ENCODE data around the gene SULF2.

Gene SULF2

DNA sequence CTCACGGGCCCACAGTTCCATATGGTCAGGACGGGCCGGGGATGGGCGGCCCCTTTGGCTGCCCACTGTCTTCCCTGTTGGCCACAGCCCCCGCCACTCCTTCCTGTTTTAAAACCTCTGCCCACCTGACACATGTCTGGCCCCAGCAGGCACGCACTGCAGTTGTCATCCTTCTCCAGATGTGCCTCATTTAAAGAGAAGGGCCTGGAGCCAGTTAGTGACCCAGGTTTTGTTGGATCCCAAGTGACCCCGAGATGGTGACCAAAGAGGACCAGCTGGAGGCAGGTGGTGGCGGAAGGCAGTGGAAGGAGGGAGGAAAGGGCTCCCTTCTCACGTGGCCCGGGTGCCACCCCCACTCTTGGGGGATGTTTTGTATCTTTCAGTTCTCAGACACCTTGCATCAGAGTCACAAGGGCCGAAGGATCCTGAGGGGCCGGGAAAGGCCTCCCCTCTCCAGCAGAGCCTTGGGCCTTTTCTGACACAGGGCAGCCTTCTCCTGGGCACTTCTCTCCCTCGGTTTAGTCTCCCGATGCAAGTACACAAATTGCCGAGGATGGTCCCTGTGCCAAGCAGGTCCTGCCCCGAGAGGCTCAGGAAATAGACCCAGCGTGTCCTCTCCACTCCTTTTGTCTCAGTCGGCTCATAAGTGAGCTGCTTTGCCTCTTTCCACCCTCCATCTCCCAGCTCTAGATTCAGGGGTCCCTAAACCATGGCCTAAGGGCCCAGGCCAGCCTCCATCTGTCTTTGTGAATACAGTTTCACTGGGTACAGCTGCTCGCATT lies 117.6 kb downstream of the SULF2 start:
- TF ChIP-seq GATA2 (IDR thresholded peaks at IDR 0.05; ENCODE audit: low read depth, low read length): no peak
- TF ChIP-seq GATA3 (IDR thresholded peaks at IDR 0.05; ENCODE audit: low read depth, low read length): no peak

DNA sequence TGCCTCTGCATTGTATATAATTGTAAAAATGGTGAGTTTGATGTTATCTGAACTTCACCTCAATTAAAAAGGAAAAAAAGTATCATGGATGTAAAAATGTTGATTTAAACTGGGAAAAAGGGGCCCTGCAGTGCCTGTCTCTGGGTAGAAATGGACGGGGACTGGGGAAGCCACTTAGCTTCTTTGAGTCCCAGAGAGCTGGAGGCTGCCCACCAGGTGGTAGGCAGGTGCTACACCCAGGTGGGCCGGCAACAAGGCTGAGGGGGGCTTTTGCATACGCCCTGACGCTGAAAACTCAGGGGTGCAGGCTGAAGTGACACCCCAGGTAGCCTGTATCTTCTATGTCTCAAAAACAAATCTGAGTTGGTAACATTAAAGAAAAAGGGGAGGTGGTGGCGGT lies 118.2 kb downstream of the SULF2 start:
- TF ChIP-seq GATA2 (IDR thresholded peaks at IDR 0.05; ENCODE audit: low read depth, low read length) (no peak), GATA3 (IDR thresholded peaks at IDR 0.05; ENCODE audit: low read depth, low read length) (no peak)

- TF ChIP-seq GATA3 (IDR thresholded peaks at IDR 0.05; ENCODE audit: low read depth, low read length) (no peak), GATA2 (IDR thresholded peaks at IDR 0.05; ENCODE audit: low read depth, low read length) (no peak)
These were observed 119.0 kb downstream of the SULF2 start for GRCh38 chr20:47666304-47666703.

DNA sequence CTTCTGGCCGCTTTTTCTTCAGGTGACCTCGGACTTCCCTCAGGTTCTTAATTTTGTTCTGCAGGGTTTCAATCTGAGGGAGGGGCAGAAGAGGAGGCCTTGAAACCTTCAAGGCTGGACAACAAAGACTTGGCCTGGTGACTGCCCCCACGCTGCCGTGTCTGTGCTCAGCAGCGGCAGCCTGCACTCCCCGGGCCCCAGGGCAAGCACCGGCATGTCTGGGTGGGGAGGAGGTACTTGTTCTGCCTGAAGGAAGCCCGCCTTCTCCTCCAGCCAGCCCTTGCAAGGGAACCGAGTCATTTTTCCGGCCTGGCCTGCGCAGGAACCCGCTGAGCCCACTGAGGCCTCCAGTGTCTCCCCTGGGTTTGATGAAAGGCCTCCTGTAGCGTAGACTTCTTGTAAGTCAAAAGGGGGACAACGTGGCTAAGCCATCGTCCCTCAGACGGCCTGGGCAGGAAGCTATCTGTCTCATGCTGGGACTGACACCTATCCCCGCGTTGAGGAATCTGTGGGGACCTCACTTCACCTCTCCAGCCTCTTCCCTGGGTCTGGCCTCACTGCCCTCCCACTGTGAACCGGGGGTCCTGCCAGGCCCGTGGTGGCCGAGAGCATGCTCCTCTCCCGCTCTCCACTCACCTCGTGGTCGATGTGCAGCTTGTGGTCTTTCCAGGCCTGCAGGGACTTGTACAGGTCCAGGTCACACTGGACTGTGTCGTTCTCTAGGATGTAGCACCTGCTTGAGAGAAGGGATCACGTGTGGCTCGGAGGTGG lies 119.9 kb downstream of the SULF2 start:
- TF ChIP-seq GATA3 (IDR thresholded peaks at IDR 0.05; ENCODE audit: low read depth, low read length) (no peak), GATA2 (IDR thresholded peaks at IDR 0.05; ENCODE audit: low read depth, low read length) (no peak)

GRCh38 chr20:47664744-47665143 lies 120.5 kb downstream of the SULF2 start:
- TF ChIP-seq GATA2 (IDR thresholded peaks at IDR 0.05; ENCODE audit: low read depth, low read length): no peak
- TF ChIP-seq GATA3 (IDR thresholded peaks at IDR 0.05; ENCODE audit: low read depth, low read length): no peak

- TF ChIP-seq GATA3 (IDR thresholded peaks at IDR 0.05; ENCODE audit: low read depth, low read length) (no peak), GATA2 (IDR thresholded peaks at IDR 0.05; ENCODE audit: low read depth, low read length) (no peak)
These were observed 121.2 kb downstream of the SULF2 start for GRCh38 chr20:47664068-47664437.

- no peak for TF ChIP-seq GATA3 (IDR thresholded peaks at IDR 0.05; ENCODE audit: low read depth, low read length)
- TF ChIP-seq GATA2 (IDR thresholded peaks at IDR 0.05; ENCODE audit: low read depth, low read length): no peak
These were observed 121.8 kb downstream of the SULF2 start for GRCh38 chr20:47663354-47664067.

DNA sequence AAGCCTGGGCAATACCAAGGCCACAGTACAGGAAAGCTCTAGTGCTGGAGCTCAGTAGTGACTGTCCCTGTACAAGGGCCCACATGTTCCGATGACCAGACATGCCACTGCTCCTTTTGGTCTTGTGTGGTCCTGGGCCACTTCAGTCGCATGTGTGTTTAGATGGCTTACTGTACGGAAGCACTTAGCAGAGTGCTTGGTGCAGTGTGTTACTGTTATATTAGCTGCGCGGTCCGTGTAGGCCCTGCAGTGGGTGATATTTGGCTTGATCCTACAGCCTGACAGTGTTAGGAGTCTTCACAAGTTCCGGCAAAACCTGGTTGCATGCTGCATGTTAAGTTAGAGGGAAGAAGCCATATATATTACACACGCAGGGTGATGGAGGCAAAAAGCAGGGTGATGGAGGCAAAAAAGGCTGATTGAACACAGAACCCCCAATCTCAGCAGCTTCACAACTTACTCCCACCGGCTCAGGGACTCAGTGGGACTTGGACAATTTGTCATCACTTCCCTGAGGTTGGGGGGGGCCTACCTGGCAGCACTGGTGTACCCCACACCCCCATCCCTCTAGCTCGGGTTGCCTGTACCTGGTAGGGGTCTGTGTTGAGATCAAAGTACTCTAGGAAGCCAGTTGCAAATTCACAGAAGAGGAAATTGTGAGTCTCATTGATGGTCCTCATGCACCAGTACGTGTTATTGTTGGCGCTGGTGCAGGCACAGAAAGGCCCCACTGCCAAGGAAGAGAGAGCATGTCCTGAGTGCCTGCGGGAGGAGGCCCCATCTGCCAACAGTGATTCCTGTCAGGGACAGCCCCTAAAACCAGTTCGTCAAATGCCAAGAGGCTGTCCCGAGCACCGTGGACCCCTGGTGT lies 122.6 kb downstream of the SULF2 start:
- TF ChIP-seq GATA2 (IDR thresholded peaks at IDR 0.05; ENCODE audit: low read depth, low read length) (no peak), GATA3 (IDR thresholded peaks at IDR 0.05; ENCODE audit: low read depth, low read length) (no peak)

DNA sequence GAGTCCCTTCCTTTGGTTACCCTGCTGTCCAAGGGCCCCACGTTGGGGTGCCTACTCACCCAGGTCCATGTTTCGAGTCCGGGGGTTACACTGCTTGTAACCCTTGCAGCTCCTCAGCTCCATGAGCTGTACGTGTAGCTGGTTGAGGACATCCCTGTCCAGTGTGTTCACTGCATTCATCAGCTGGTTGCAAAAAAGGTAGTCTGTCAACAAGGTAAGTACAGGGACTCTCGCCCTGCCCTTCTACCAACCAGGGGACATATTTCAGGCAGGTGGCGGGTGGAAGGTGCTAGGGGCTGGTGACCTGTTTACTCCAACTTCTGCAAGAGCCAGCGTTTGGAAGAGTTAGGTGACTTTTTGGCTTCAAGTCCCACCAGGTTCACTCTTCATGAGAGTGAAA lies 123.6 kb downstream of the SULF2 start:
- TF ChIP-seq GATA2 (IDR thresholded peaks at IDR 0.05; ENCODE audit: low read depth, low read length) (no peak), GATA3 (IDR thresholded peaks at IDR 0.05; ENCODE audit: low read depth, low read length) (no peak)

DNA sequence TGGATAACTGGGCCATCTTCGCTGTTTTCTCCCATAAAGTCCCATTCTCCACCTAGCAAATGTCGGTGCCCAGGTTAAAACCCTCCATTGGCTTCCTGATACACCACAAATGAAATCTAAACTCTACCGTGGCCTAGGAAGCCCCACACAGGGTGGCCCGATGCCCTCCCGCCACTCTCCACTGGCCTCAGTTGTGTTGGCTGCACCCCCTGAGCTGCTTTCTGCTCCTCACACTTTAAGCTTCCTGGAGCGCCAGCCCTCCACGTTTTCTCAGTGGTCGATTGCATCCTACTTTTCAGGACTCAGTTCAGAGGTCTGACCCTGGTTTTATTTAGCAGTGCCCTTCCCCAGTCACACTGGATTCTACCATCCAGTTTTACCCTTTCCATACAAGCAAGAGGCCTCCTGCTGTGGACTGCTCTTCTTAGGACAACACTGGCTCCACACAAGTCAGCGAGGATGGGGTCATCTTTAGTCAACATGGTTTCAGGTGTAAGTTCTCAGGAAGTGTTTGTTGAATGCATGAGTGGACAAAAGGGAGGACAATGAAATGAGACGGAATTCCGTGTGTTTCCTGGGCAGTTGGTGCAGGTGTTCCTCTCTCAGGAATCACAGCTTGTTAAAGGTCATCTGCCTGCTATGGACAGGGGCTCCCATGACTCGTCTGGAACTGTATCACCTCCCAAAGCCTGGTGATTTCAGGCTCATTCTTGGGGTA lies 124.1 kb downstream of the SULF2 start:
- TF ChIP-seq GATA3 (IDR thresholded peaks at IDR 0.05; ENCODE audit: low read depth, low read length): no peak
- TF ChIP-seq GATA2 (IDR thresholded peaks at IDR 0.05; ENCODE audit: low read depth, low read length): no peak

- no peak for TF ChIP-seq GATA2 (IDR thresholded peaks at IDR 0.05; ENCODE audit: low read depth, low read length)
- no peak for TF ChIP-seq GATA3 (IDR thresholded peaks at IDR 0.05; ENCODE audit: low read depth, low read length)
These were observed 124.7 kb downstream of the SULF2 start for GRCh38 chr20:47660602-47660905.

DNA sequence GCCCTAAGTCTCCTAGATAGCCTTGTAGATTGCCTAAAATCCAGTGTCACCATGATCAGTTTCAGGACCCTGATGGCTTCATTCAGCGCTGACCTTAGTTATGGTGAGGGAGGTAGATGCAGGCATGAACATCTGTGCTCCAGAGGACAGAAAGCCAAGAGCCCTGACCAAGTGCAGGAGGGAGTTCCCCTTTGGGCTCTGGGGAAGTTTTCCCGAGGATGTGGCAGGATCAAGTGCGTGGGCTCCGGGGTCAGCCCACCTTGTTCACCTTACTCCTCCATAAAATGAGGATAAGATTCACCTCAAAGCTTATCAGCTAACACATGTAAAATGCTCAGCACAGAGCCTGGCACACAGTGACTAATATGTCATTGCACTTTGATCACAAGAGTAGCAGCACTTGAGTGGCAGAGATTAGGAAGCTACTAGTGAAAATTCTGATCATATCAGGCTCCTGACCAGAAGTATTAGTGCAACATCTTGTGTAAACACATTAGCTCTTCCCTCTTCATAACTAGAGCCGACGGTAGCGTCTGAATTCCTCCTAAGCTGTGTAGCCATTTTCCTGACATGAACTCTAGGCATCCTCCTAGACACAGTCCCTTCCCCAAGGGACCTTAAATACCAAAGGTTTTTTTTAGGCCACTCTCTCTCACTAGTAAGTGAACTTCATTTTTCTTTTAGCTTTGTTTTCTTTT lies 125.2 kb downstream of the SULF2 start:
- TF ChIP-seq GATA3 (IDR thresholded peaks at IDR 0.05; ENCODE audit: low read depth, low read length) (no peak), GATA2 (IDR thresholded peaks at IDR 0.05; ENCODE audit: low read depth, low read length) (no peak)

GRCh38 chr20:47656318-47656717 lies 129.0 kb downstream of the SULF2 start:
- TF ChIP-seq GATA2 (IDR thresholded peaks at IDR 0.05; ENCODE audit: low read depth, low read length) (no peak), GATA3 (IDR thresholded peaks at IDR 0.05; ENCODE audit: low read depth, low read length) (no peak)

Measured in SH-SY5Y (cell line).